IPS DF 6.9 (cell line): Measurements from ENCODE around the gene SLC4A1.
A peak's percentile ranks its signal among the peaks of the same experiment; 100 is the strongest.

Experiments
- DNase-seq: peaks from one replicate; pipeline ENCODE4 v3.0.0-alpha.2; 2013; ENCODE audit warnings: low read depth, low spot score
- H3K27ac ChIP-seq: one replicate; pipeline ENCODE4 v1.5.1; 2013; ENCODE audit warnings: low read length, control low read depth
- H3K27me3 ChIP-seq: 2 replicates; pipeline ENCODE4 v1.6.1; 2013; ENCODE audit warnings: mild to moderate bottlenecking, low read length; ENCODE audit not compliant: control insufficient read depth, insufficient read depth
- H3K36me3 ChIP-seq: 2 replicates; pipeline ENCODE4 v1.6.1; 2013; ENCODE audit warnings: low read length; ENCODE audit not compliant: control insufficient read depth, insufficient read depth
- H3K4me1 ChIP-seq: 2 replicates; pipeline ENCODE4 v1.6.1; 2013; ENCODE audit warnings: low read length; ENCODE audit not compliant: control insufficient read depth, insufficient read depth
- H3K4me3 ChIP-seq: 2 replicates; pipeline ENCODE4 v1.5.1; 2013; ENCODE audit warnings: mild to moderate bottlenecking, low read length
- H3K9me3 ChIP-seq: 2 replicates; pipeline ENCODE4 v1.6.1; 2013; ENCODE audit warnings: low read length, inconsistent platforms; ENCODE audit not compliant: control insufficient read depth, insufficient read depth
- WGBS: extraction: QIAGEN DNeasy Blood & Tissue Kit; methylation state at CpG from one replicate; pipeline ENCODE4 v1.1.7; 2013; ENCODE audit warnings: mixed read lengths, missing lambda C conversion rate; ENCODE audit not compliant: insufficient read length, insufficient coverage; 5-methylcytosine and 5-hydroxymethylcytosine counted together

Gene SLC4A1

DNA sequence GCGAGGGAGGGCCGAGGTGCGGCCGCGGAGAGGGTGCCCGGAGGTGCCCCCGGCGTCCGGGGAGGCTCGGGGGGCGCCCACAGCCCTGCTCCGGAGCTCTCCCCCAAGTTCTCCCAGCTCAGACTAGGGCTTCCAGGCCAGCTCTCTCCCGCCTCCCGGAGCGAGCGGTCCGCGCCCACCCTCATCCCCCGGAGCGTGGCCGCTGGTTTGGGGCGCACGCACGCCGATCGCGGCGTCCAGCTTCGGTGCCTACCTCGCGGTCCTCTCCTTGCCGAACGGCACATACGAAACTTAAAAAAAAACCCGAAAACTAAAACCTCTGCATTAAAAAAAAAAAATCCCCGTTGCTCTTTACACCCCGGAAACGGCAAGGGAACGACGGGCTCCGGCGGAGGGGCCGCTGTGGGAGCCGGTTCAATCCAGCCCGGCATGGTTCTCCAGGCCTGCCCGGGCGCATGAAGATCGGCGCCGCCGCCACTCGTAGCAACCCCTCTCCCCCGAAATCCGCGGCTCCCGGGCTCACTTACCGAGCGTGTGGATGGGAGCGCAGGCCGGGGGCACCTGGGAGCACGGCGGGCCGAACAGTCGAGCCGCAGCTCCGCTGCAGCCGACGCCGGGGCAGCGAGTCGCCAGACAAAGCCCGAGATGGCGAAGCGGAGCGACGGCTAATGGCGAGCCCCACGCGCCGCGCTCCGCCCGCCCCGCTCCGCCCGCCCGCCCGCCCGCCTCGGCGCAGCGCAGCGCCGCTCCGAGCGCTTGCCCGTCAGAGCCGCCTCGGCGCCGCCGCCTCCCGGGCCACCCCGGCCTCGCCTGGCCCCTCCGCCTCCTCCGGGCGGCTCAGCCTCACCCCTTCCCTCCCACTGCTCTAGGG, 47.5 kb downstream of the SLC4A1 start:
- peak overlapping the region; percentile 78 for H3K4me3 ChIP-seq
- no CpG with 5 or more reads among the region's 108 CpGs for WGBS
- peaks cover 13% of the 10 kb centered on the region for H3K36me3 ChIP-seq
- no peaks in the 10 kb centered on the region for H3K9me3 ChIP-seq
- DNase-seq = no peak
- H3K27ac ChIP-seq = no peak overlapping the region
- no peaks in the 10 kb centered on the region for H3K27me3 ChIP-seq
- peaks cover 7% of the 10 kb centered on the region for H3K4me1 ChIP-seq

DNA sequence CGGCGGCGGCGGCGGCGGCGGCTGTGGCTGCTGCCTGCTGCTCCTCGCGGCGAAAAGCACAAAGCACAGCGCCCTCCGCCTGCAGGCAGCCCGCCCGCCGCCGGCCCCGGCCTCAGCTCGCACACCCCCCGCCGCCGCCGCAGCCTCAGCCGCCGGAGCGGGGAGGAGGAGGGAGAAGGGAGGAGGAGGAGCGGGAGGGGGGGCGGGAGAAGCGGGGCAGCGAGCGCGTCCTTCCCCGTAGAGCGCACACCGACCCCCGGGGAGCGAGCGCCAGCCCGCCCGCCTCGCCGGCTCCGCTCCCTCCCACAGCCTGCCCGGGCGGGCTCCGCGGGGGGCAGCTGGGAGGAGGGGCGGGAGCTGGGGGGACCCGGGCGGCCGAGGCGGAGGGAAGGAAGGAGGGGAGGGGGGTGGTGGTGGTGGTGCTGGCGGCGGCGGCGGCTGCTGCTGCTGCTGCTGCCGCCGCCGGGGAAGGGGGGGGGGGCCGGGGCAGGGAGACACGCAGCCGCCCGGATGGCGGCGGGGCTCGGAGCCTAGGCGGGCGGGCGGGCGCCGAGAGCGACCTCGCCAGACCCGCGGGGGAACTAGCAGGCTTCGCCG, 48.2 kb downstream of the SLC4A1 start, which contains the start of gene UBTF:
TSS of gene UBTF (minus strand) at position 60 of the 597 bp plus-strand sequence. CDS start 1,446 bp downstream, outside the sequence.
- Histone ChIP-seq H3K4me1 (peaks cover 7% of the 10 kb centered on the region), H3K27me3 (no peaks in the 10 kb centered on the region), H3K27ac (no peak within 1 kb of the TSS), H3K36me3 (peaks cover 18% of the 10 kb centered on the region), H3K4me3 (peak within 1 kb of the TSS; percentile 78), H3K9me3 (no peaks in the 10 kb centered on the region)
- no peak for DNase-seq
- WGBS = no CpG with 5 or more reads among the region's 76 CpGs

DNA sequence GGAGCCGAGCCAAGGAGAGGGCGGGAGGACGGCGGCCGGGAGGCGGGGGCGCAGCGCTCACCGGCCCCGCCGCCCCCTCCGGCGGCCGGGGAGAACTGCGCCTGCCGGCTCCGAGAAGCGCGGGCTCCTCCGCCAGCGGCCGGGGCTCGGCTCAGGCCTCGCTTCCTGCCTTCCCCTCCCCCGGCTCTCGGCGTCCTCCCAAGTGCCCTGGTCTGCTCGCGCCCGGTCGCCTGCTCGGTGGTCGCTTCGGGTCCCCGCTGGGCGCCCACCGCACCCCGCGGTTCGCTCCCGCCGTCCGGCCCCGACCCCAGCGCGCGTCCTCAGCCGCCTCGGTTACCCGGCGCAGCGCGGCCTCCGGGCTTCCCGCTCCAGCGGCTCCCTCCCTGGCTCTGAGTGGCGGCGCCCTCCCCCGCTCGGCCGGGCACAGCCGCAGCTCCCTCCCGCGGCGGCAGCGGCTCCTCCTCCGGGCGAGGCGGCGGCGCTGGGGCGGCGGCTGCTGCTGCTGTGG, 48.8 kb downstream of the SLC4A1 start:
- Histone ChIP-seq H3K4me3 (peak overlapping the region; percentile 78), H3K27ac (no peak overlapping the region)
- WGBS = no CpG with 5 or more reads among the region's 73 CpGs

DNA sequence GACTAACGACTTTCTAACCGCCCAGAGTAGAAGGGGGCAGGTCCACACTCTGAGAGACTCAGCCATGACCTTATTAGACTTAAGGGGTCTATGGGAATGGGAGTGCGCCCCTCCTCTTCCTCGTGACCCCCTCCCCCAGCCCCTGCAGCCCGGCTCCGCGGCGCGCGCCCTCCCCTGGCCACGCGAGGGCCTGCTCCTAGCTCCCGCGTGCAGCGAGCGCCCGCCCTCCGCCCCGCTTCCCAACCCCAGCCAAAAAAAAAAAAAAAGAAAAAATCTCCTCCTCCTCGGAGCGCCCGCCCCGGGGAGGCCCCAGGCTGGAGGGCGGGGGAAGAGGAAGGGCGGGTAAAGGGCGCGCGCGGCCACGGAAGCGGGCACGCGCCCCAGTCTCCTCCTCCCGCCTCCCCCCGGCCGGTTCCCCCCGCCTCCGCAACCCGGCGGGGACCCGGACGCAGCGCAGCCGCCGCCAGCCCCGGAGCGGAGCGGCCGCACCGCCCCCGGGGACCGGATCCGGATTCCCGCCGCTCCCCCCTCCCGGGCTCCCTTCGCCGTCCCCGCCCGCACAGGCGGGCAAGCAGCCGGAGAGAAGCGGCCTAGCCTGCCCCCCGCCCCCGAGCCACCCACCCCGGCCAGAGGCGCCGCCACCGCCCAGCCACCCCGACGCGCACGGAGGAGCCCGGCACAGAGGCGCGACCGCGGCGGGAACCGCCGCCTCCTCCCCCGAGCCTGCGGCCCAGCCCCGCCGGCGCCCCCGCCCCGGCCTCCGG, 49.4 kb downstream of the SLC4A1 start:
- peaks cover 7% of the 10 kb centered on the region for H3K4me1 ChIP-seq

More for the DNA sequence above, 48.8 kb downstream of the SLC4A1 start:
- peaks cover 18% of the 10 kb centered on the region for H3K36me3 ChIP-seq
- peaks cover 7% of the 10 kb centered on the region for H3K4me1 ChIP-seq
- H3K27me3 ChIP-seq = no peaks in the 10 kb centered on the region
- DNase-seq = no peak
- no peaks in the 10 kb centered on the region for H3K9me3 ChIP-seq

DNA sequence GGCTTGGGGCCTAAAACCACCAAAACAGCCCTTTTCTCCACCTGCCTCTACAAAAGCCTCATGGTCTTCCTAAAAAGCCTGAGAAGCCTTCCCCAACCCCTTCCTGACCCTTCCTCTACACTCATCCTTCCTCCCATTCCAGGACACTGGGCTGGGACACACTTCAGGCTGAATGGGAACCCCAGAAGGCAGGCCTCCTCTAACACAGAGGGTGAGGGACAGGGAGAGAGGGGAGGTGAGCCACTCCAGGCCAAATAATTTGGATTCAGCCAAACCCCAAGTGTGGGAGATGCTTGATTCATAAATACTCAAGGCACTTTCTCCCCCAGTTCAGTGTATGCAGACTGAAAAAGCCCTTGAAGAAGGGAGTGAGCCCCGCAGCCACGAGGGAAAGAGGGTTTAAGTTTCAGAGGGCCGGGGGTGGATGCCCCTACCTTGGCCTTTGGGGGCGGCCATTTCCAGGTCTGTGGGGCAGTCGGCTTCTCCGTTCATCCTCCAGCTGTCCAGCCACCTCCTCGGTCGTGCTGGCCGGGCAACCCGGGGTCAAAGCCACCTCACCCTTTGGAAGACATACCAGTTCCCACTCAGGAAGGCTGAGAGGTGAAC, 50.1 kb downstream of the SLC4A1 start:
- no peaks in the 10 kb centered on the region for H3K27me3 ChIP-seq
- H3K4me3 ChIP-seq = peak overlapping the region; percentile 78; the same call in 1 of the 2 replicates
- no CpG with 5 or more reads among the region's 10 CpGs for WGBS
- DNase-seq = no peak
- peaks cover 18% of the 10 kb centered on the region for H3K36me3 ChIP-seq
- peaks cover 6% of the 10 kb centered on the region for H3K4me1 ChIP-seq
- H3K9me3 ChIP-seq = no peaks in the 10 kb centered on the region
- H3K27ac ChIP-seq = no peak overlapping the region

More for the DNA sequence above, 49.4 kb downstream of the SLC4A1 start:
- no peak overlapping the region for H3K27ac ChIP-seq
- H3K27me3 ChIP-seq = no peaks in the 10 kb centered on the region
- peak overlapping the region; percentile 78 for H3K4me3 ChIP-seq
- no peak for DNase-seq
- no peaks in the 10 kb centered on the region for H3K9me3 ChIP-seq
- H3K36me3 ChIP-seq = peaks cover 18% of the 10 kb centered on the region
- WGBS = no CpG with 5 or more reads among the region's 89 CpGs

DNA sequence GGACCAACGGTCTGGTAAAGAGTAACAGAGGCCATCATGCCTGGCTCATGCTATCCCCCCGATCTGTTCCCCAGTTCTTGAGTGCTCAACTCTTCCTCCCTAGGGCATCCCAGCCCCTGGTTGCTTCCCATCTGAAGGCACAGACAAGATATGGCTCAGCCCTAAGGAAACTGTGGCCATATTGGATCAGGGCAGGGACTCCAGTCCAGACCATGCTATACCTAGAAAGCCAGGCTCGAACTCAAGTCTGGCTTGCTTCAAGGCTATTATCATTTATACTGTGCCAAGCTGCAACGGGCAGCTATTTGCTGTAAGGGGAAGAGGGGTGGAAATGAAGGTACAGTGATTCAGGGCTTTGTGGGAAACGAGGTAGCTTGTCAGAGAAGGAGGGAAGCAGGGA, 51.2 kb downstream of the SLC4A1 start:
- H3K27me3 ChIP-seq = no peaks in the 10 kb centered on the region
- peaks cover 23% of the 10 kb centered on the region for H3K36me3 ChIP-seq
- WGBS = no CpG with 5 or more reads among the region's 5 CpGs
- H3K27ac ChIP-seq = no peak overlapping the region
- DNase-seq = no peak
- H3K4me3 ChIP-seq = no peak overlapping the region
- H3K9me3 ChIP-seq = no peaks in the 10 kb centered on the region
- no peaks in the 10 kb centered on the region for H3K4me1 ChIP-seq

DNA sequence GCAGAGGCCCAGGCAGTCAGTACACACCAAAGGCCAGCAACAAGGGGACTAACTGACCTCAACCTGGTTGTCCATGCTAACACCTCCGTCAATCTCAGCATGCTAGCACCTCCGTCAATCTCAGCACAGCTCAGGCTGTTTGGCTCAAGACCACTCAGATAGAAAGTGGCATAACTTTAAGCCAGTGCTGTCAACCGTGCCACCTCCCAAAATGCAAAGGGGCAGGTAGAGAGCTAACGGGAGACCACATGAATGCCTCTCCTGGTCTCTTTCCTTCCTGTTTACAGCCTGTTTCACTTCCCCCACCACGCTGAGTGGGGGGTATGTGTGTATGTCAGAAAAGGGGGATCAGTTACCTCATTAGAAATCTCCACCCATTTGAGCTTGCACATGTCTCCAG, 51.8 kb downstream of the SLC4A1 start:
- H3K9me3 ChIP-seq = no peaks in the 10 kb centered on the region
- no peaks in the 10 kb centered on the region for H3K4me1 ChIP-seq
- no peak overlapping the region for H3K27ac ChIP-seq
- WGBS = no CpG with 5 or more reads among the region's 5 CpGs
- peaks cover 28% of the 10 kb centered on the region for H3K36me3 ChIP-seq
- H3K4me3 ChIP-seq = no peak overlapping the region
- H3K27me3 ChIP-seq = no peaks in the 10 kb centered on the region
- no peak for DNase-seq

DNA sequence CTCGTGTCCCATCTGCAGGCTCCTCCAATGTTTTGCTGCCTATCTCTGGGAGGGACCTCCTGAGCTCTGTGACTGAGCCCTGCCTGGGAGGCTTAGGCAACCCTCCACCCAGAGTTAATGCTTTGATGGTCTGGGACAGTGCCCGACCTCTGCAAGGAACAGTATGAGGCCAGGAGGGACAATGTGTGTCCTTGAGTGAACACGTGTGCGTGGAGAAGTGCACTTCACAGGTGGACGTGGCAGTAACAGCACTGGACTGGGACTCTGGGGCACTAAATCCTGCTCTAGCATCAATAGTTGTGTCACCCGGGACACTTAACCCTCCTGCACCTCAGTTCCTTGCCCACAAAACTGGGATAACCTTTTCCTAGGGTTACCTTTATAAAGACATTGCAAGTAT, 53.0 kb downstream of the SLC4A1 start:
- WGBS = no CpG with 5 or more reads among the region's 6 CpGs
- H3K27ac ChIP-seq = no peak overlapping the region
- no peak for DNase-seq
- H3K27me3 ChIP-seq = no peaks in the 10 kb centered on the region
- no peak overlapping the region for H3K4me3 ChIP-seq
- H3K36me3 ChIP-seq = peaks cover 33% of the 10 kb centered on the region
- H3K9me3 ChIP-seq = no peaks in the 10 kb centered on the region
- H3K4me1 ChIP-seq = no peaks in the 10 kb centered on the region; the same call in 1 of the 2 replicates

DNA sequence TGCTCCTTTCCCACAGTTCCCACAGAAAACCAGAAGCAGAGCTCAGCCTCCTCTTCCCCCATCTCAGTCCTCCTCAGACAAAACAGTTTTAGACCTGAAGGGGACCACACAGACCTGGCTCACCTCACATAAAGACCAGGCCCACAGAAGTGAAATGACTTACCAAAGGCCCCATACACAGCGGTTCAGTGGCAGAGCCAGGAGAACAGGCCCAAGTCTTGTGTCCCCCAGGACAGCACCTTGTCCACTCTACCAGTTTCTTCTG, 53.8 kb downstream of the SLC4A1 start:
- no CpG with 5 or more reads among the region's 1 CpG for WGBS
- no peaks in the 10 kb centered on the region; the same call in 1 of the 2 replicates for H3K4me1 ChIP-seq
- H3K27ac ChIP-seq = no peak overlapping the region

More for the DNA sequence above, 53.8 kb downstream of the SLC4A1 start:
- H3K27me3 ChIP-seq = no peaks in the 10 kb centered on the region
- H3K36me3 ChIP-seq = peaks cover 40% of the 10 kb centered on the region
- H3K4me3 ChIP-seq = no peak overlapping the region
- H3K9me3 ChIP-seq = no peaks in the 10 kb centered on the region
- DNase-seq = no peak
